Inferior parietal cortex (tissue), 1 donor: Measurements from ENCODE around the gene PALM3.

Experiments used
- DNase-seq: peaks from one replicate; pipeline ENCODE4 v3.0.0-alpha.2; 2016; ENCODE audit errors: extremely low spot score

The PALM3 gene

GRCh38 chr19:14089662-14090508 is 28.0 kb upstream of the PALM3 start:
- DNase-seq: no peak

- no peak for DNase-seq
These were observed 27.5 kb upstream of the PALM3 start for GRCh38 chr19:14089412-14089661.

GRCh38 chr19:14088634-14089411 is 26.9 kb upstream of the PALM3 start:
- DNase-seq: no peak

- no peak for DNase-seq
These were observed 24.2 kb upstream of the PALM3 start for GRCh38 chr19:14086098-14086497.

- DNase-seq: no peak
These were observed 23.6 kb upstream of the PALM3 start, which contains the start of gene C19orf67 for GRCh38 chr19:14085309-14085995. C19orf67 (minus strand) TSS chr19:14085783; CDS start chr19:14085627, 156 bp downstream.

GRCh38 chr19:14082675-14082960 is 20.7 kb upstream of the PALM3 start:
- DNase-seq: no peak

GRCh38 chr19:14081797-14082674 is 20.2 kb upstream of the PALM3 start:
- DNase-seq: no peak

GRCh38 chr19:14080887-14081796 is 19.3 kb upstream of the PALM3 start:
- peak; percentile 100 for DNase-seq

- no peak for DNase-seq
These were observed 16.5 kb upstream of the PALM3 start for GRCh38 chr19:14078411-14078810.

- DNase-seq: peak; percentile 45
These were observed 12.3 kb upstream of the PALM3 start for GRCh38 chr19:14073925-14074838.

- DNase-seq: peak; percentile 50
These were observed 11.5 kb upstream of the PALM3 start for GRCh38 chr19:14073261-14073924.

- DNase-seq: peak; percentile 25
These were observed 10.8 kb upstream of the PALM3 start, which contains the start of gene MISP3 for GRCh38 chr19:14072535-14073260. MISP3 (plus strand) TSS chr19:14072786; CDS start chr19:14073310, 524 bp downstream.

- DNase-seq: no peak
These were observed 8.6 kb upstream of the PALM3 start for GRCh38 chr19:14070268-14071050.

- DNase-seq: no peak
These were observed 4.3 kb upstream of the PALM3 start for GRCh38 chr19:14066134-14066533.

GRCh38 chr19:14063105-14063504 is 1.2 kb upstream of the PALM3 start:
- no peak for DNase-seq

- no peak for DNase-seq
These were observed 631 bp upstream of the PALM3 start for GRCh38 chr19:14062558-14062855.

GRCh38 chr19:14061081-14061749 is 661 bp downstream of the PALM3 start:
- DNase-seq: no peak
